WTC11 (cell line): Measurements from ENCODE around the gene RPL18.

Experiments used
- CTCF ChIP-seq: fragments of 200-600 bp; IDR thresholded peaks from 2 replicates; pipeline ENCODE4 v1.8.0; 2022; ENCODE audit warnings: antibody characterized with exemption
- FOXP4 ChIP-seq: sonication (generic); formaldehyde crosslinking; IDR thresholded peaks from 2 replicates; pipeline ENCODE4 v1.8.0; 2022; ENCODE audit warnings: mild to moderate bottlenecking, missing genetic modification reagents

- no peak for TF ChIP-seq CTCF
- no peak for TF ChIP-seq FOXP4 (CRISPR knock-in tag)
These were observed 23.9 kb upstream of the RPL18 start for GRCh38 chr19:48642862-48643261.
